Small intestine (tissue), 7 donors: Measurements from ENCODE around the gene NCOA5. TPM values are rescaled to one million over a fixed set of nuclear protein-coding genes. Genes with fewer than 3 reads are reported as not detected.

Source experiments
- DNase-seq, 2 donors: peaks; one replicate each; pipeline versions ENCODE4 v3.0.0 to v3.0.0-alpha.2; 2013
- FAIRE-seq: peaks from 2 replicates; lab custom pipeline; 2012; peaks lifted over from hg19 to GRCh38; lab: Jason Lieb, UNC
- H3K27ac ChIP-seq, 3 donors: one replicate each; pipeline ENCODE4 v1.5.1; 2013; ENCODE audit warnings: low read length in 2 of 3, mild to moderate bottlenecking in 2 of 3, control low read depth in 1 of 3, inconsistent platforms in 1 of 3, low read depth in 1 of 3, moderate library complexity in 1 of 3
- H3K27me3 ChIP-seq, 3 donors: one replicate each; pipeline ENCODE4 v1.6.1; 2013; ENCODE audit warnings: low read length in 3 of 3, inconsistent platforms in 1 of 3; ENCODE audit not compliant: control insufficient read depth in 3 of 3, insufficient read depth in 3 of 3
- H3K36me3 ChIP-seq, 3 donors: one replicate each; pipeline ENCODE4 v1.6.1; 2013; ENCODE audit warnings: low read length in 3 of 3, inconsistent platforms in 1 of 3, low read depth in 1 of 3, mild to moderate bottlenecking in 1 of 3, moderate library complexity in 1 of 3; ENCODE audit not compliant: control insufficient read depth in 3 of 3, insufficient read depth in 2 of 3
- H3K4me1 ChIP-seq, 3 donors: one replicate each; pipeline ENCODE4 v1.6.1; 2013; ENCODE audit warnings: low read length in 2 of 3, inconsistent platforms in 1 of 3, low read depth in 1 of 3, mild to moderate bottlenecking in 1 of 3, moderate library complexity in 1 of 3; ENCODE audit not compliant: control insufficient read depth in 3 of 3, insufficient read depth in 2 of 3
- H3K4me3 ChIP-seq, 3 donors: one replicate each; pipeline ENCODE4 v1.5.1; 2013; ENCODE audit warnings: low read length in 3 of 3, control low read depth in 1 of 3, inconsistent platforms in 1 of 3, low read depth in 1 of 3, mild to moderate bottlenecking in 1 of 3, moderate library complexity in 1 of 3
- H3K9me3 ChIP-seq, 2 donors: one replicate each; pipeline ENCODE4 v1.6.1; 2013; ENCODE audit warnings: low read depth in 1 of 2, low read length in 1 of 2; ENCODE audit not compliant: control insufficient read depth in 2 of 2, insufficient read depth in 1 of 2
- WGBS, 3 donors: extraction: QIAGEN DNeasy Blood & Tissue Kit; methylation state at CpG; one replicate each; pipeline ENCODE4 v1.1.7; 2013; 5-methylcytosine and 5-hydroxymethylcytosine counted together
- polyA plus RNA-seq, 4 donors: library from polyadenylated mRNA; stranded (reverse) in 3 of 4; unstranded in 1 of 4; fragments of 200-250 nt in 3 of 4; fragments of 120-200 nt in 1 of 4; gene quantifications; one replicate each; pipeline versions ENCODE4 v1.2.1 to v1.2.3, GENCODE V29; 2013
- donor health status: healthy with polysubstance abuse.
- donor health status: control.
- donor health status: control.
- donor health status: Bipolar disorder and iron deficiency.
- donor health status: healthy.

NCOA5 gene
- polyA plus RNA-seq, 4 donors = 13.2 to 36.8 (median 14.7) TPM

DNA sequence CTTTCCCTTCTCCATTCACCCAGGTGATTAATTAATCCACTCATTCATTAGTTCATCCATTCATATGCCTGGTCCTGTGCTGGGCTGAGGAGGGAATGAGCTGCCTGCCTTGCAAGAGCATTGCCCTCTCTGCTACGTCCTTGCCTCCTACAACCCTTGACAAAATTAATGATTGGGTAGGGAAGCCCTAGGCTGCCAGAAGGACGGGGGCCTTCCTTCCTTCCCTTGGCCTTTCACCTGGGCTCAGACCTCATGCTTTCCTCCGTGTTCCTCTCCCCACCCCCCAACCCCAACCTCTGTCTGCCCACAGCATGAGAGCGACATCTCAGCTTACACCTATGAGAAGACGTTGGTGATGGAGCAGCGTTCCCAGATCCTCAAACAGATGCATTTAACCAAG, 35.2 kb downstream of the NCOA5 start:
- no peak for DNase-seq
- no peak for FAIRE-seq
- Histone ChIP-seq H3K4me3 (no peak overlapping the region), H3K36me3 (no peaks in the 10 kb centered on the region), H3K4me1 (peaks cover 0 to 9% (median 0%) of the 10 kb centered on the region in 3 donors), H3K27ac (no peak overlapping the region), H3K9me3 (no peaks in the 10 kb centered on the region), H3K27me3 (peaks cover 0 to 26% (median 13%) of the 10 kb centered on the region in 3 donors)
- WGBS, 3 donors = 50% methylated on average over 6 of the region's 6 CpGs

GRCh38 chr20:46053416-46053815, 36.3 kb downstream of the NCOA5 start:
- DNase-seq = no peak
- Histone ChIP-seq H3K4me3 (no peak overlapping the region), H3K27ac (no peak overlapping the region), H3K4me1 (peaks cover 0 to 5% (median 0%) of the 10 kb centered on the region in 3 donors), H3K36me3 (no peaks in the 10 kb centered on the region), H3K9me3 (no peaks in the 10 kb centered on the region), H3K27me3 (peaks cover 0 to 18% (median 11%) of the 10 kb centered on the region in 3 donors)
- no peak for FAIRE-seq
- WGBS, 3 donors = 86 to 96% (median 87%) methylated on average over 8 of the region's 8 CpGs

- peaks cover 0 to 7% (median 5%) of the 10 kb centered on the region in 3 donors for H3K27me3 ChIP-seq
- 61 to 70% (median 64%) methylated on average over 18 to 19 of the region's 19 CpGs for WGBS, 3 donors
- FAIRE-seq (no peak), DNase-seq (no peak)
- H3K4me1 ChIP-seq = no peaks in the 10 kb centered on the region
- H3K27ac ChIP-seq = no peak overlapping the region
- no peak overlapping the region for H3K4me3 ChIP-seq
- H3K36me3 ChIP-seq = no peaks in the 10 kb centered on the region
- H3K9me3 ChIP-seq = no peaks in the 10 kb centered on the region
Measured at GRCh38 chr20:46051556-46052308, 38.0 kb downstream of the NCOA5 start.

- Histone ChIP-seq H3K4me3 (no peak overlapping the region), H3K27ac (no peak overlapping the region), H3K4me1 (no peaks in the 10 kb centered on the region), H3K27me3 (peaks cover 0 to 5% (median 2%) of the 10 kb centered on the region in 3 donors), H3K9me3 (no peaks in the 10 kb centered on the region), H3K36me3 (no peaks in the 10 kb centered on the region)
- FAIRE-seq (no peak), DNase-seq (no peak)
Measured at GRCh38 chr20:46050885-46051284, 38.9 kb downstream of the NCOA5 start.

DNA sequence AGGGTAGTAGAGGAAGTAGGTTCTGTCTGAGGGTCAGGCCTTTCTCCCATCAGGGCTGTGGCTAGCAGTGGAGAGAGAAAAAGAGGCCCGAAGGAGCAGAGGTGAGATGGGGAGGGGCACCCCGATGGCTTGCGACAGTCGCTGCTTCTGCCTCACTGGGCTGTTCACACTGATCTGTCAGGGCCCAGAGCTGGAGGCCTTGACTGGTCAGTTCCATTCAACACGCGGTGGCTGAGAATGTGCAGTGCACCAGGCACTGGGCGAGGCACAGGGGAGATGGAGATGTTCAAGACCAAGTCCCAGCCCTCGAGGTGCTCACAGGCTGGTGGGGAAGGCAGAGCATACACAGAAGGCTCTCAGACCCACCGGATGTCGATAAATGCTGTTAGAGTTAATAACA, 39.3 kb downstream of the NCOA5 start:
- peaks cover 0 to 5% (median 2%) of the 10 kb centered on the region in 3 donors for H3K27me3 ChIP-seq

GRCh38 chr20:46049815-46050214, 39.9 kb downstream of the NCOA5 start:
- FAIRE-seq (no peak), DNase-seq (no peak)
- Histone ChIP-seq H3K36me3 (no peaks in the 10 kb centered on the region), H3K9me3 (no peaks in the 10 kb centered on the region), H3K4me3 (no peak overlapping the region), H3K27ac (no peak overlapping the region), H3K4me1 (no peaks in the 10 kb centered on the region), H3K27me3 (peaks cover 0 to 5% (median under 1%) of the 10 kb centered on the region in 3 donors)

More for the DNA sequence above, 39.3 kb downstream of the NCOA5 start:
- H3K27ac ChIP-seq = no peak overlapping the region
- FAIRE-seq = no peak
- H3K4me1 ChIP-seq = no peaks in the 10 kb centered on the region
- H3K36me3 ChIP-seq = no peaks in the 10 kb centered on the region
- WGBS, 3 donors = 64 to 68% (median 64%) methylated on average over 10 of the region's 10 CpGs
- H3K4me3 ChIP-seq = no peak overlapping the region
- H3K9me3 ChIP-seq = no peaks in the 10 kb centered on the region
- no peak for DNase-seq

GRCh38 chr20:46049190-46049589, 40.6 kb downstream of the NCOA5 start:
- no peak overlapping the region for H3K27ac ChIP-seq
- DNase-seq (no peak), FAIRE-seq (no peak)
- H3K4me3 ChIP-seq = no peak overlapping the region
- H3K4me1 ChIP-seq = no peaks in the 10 kb centered on the region
- H3K27me3 ChIP-seq = peaks cover 0 to 3% (median 0%) of the 10 kb centered on the region in 3 donors
- WGBS, 3 donors = 88 to 92% (median 90%) methylated on average over 4 of the region's 4 CpGs
- no peaks in the 10 kb centered on the region for H3K9me3 ChIP-seq
- H3K36me3 ChIP-seq = no peaks in the 10 kb centered on the region

DNA sequence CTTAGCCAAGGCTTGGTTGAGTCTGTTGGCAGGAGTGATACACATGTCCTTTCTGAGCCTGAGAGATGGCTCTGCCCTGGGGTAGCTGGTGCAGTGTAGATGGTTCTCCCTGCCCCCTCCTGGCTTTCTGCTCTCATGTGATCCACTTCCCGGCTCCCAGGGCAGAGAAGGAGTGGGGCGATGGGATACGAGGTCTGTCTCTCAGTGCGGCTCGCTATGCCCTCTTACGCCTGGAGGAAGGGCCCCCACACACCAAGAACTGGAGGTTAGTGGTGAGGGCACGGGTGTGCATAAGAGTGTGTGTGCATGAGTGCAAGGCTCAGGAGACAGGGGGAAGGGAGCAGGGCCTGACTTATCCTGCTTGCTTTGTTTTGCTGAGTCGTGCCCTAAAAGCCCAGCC, 41.9 kb downstream of the NCOA5 start:
- Histone ChIP-seq H3K4me3 (no peak overlapping the region), H3K27ac (no peak overlapping the region), H3K4me1 (no peaks in the 10 kb centered on the region), H3K9me3 (no peaks in the 10 kb centered on the region), H3K36me3 (no peaks in the 10 kb centered on the region), H3K27me3 (peaks cover 0 to 3% (median 0%) of the 10 kb centered on the region in 3 donors)
- DNase-seq (no peak), FAIRE-seq (no peak)
- 70 to 71% (median 71%) methylated on average over 8 of the region's 8 CpGs for WGBS, 3 donors
